ENCODE measurements around the gene THPO.

THPO gene

DNA sequence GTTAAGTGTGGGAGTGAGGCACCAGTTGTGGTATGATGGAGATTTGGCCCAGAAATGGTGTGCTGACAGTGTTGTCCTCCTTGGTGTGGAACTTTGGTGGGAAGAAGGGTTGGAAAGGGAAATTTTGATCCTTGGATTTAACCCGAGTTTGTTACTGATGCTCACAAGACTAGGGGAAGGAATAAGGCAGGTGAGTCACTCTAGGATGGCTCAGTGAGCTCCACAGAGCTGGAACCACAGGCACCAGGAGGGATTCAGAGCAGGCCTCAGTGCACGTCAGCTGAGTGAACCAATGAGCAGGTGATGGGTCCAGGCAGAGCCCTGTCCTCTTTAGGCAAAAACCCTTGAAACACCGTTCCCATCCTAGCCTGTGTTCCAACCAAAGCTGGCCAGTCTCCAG lies 13.3 kb upstream of the THPO start:
- TF ChIP-seq, protein P1, sequence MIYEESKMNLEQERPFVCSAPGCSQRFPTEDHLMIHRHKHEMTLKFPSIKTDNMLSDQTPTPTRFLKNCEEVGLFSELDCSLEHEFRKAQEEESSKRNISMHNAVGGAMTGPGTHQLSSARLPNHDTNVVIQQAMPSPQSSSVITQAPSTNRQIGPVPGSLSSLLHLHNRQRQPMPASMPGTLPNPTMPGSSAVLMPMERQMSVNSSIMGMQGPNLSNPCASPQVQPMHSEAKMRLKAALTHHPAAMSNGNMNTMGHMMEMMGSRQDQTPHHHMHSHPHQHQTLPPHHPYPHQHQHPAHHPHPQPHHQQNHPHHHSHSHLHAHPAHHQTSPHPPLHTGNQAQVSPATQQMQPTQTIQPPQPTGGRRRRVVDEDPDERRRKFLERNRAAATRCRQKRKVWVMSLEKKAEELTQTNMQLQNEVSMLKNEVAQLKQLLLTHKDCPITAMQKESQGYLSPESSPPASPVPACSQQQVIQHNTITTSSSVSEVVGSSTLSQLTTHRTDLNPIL (CRISPR knock-in tag; IDR thresholded peaks at IDR 0.05; ENCODE audit: low read depth), result no peak
- TF ChIP-seq SNAI2 (CRISPR knock-in tag; IDR thresholded peaks at IDR 0.05) (no peak), ZNF565 (CRISPR knock-in tag; conservative IDR thresholded peaks at IDR 0.05; ENCODE audit: low read depth) (no peak), ZC3H10 (CRISPR knock-in tag; IDR thresholded peaks at IDR 0.05) (no peak)
- ATAC-seq, result no peak

DNA sequence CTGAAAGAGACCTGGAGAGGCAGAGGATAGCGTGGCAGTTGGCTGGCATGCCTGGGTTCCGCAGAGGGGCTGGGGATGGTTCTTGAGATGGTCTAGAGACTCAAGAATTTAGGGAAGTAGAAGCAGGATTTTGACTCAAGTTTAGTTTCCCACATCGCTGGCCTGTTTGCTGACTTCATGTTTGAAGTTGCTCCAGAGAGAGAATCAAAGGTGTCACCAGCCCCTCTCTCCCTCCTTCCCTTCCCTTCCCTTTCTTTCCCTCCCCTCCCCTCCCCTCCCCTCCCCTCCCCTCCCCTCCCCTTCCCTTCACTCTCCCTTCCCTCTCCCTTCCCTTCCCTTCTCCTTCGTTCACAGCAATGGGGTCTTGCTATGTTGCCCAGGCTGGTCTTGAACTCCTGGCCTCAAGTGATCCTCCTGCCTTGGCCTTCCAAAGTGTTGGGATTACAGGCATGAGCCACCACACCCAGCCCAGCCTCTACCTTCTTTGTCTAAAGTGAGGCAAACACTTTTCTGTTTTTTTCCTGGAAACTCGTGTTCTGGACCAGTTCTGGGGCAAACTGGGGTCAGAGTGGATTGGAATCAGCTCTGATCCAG lies 12.0 kb upstream of the THPO start:
- no peak for TF ChIP-seq GLIS3 (CRISPR knock-in tag; IDR thresholded peaks at IDR 0.05)
- TF ChIP-seq TOX (CRISPR knock-in tag; IDR thresholded peaks at IDR 0.05; ENCODE audit: borderline replicate concordance), result no peak
- TF ChIP-seq, protein P2, sequence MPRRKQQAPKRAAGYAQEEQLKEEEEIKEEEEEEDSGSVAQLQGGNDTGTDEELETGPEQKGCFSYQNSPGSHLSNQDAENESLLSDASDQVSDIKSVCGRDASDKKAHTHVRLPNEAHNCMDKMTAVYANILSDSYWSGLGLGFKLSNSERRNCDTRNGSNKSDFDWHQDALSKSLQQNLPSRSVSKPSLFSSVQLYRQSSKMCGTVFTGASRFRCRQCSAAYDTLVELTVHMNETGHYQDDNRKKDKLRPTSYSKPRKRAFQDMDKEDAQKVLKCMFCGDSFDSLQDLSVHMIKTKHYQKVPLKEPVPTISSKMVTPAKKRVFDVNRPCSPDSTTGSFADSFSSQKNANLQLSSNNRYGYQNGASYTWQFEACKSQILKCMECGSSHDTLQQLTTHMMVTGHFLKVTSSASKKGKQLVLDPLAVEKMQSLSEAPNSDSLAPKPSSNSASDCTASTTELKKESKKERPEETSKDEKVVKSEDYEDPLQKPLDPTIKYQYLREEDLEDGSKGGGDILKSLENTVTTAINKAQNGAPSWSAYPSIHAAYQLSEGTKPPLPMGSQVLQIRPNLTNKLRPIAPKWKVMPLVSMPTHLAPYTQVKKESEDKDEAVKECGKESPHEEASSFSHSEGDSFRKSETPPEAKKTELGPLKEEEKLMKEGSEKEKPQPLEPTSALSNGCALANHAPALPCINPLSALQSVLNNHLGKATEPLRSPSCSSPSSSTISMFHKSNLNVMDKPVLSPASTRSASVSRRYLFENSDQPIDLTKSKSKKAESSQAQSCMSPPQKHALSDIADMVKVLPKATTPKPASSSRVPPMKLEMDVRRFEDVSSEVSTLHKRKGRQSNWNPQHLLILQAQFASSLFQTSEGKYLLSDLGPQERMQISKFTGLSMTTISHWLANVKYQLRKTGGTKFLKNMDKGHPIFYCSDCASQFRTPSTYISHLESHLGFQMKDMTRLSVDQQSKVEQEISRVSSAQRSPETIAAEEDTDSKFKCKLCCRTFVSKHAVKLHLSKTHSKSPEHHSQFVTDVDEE (CRISPR knock-in tag; IDR thresholded peaks at IDR 0.05), result no peak
- TF ChIP-seq, protein P1 (CRISPR knock-in tag; IDR thresholded peaks at IDR 0.05; ENCODE audit: low read depth), result no peak
- no peak for TF ChIP-seq ZC3H10 (CRISPR knock-in tag; IDR thresholded peaks at IDR 0.05)
- no peak for TF ChIP-seq ZNF8 (CRISPR knock-in tag; IDR thresholded peaks at IDR 0.05)
- TF ChIP-seq ZFP30 (CRISPR knock-in tag; IDR thresholded peaks at IDR 0.05), result no peak
- no peak for TF ChIP-seq TCF4 (CRISPR knock-in tag; IDR thresholded peaks at IDR 0.05; ENCODE audit: borderline replicate concordance)
- no peak for TF ChIP-seq ARNTL (CRISPR knock-in tag; IDR thresholded peaks at IDR 0.05; ENCODE audit: borderline replicate concordance, low read depth)
- no peak for TF ChIP-seq CSDC2 (CRISPR knock-in tag; IDR thresholded peaks at IDR 0.05)
- TF ChIP-seq ZNF70 (CRISPR knock-in tag; IDR thresholded peaks at IDR 0.05), result no peak
- no peak for TF ChIP-seq ZFP3 (CRISPR knock-in tag; IDR thresholded peaks at IDR 0.05)
- no peak for TF ChIP-seq PPARA (CRISPR knock-in tag; IDR thresholded peaks at IDR 0.05; ENCODE audit: borderline replicate concordance)
- ATAC-seq, result no peak

DNA sequence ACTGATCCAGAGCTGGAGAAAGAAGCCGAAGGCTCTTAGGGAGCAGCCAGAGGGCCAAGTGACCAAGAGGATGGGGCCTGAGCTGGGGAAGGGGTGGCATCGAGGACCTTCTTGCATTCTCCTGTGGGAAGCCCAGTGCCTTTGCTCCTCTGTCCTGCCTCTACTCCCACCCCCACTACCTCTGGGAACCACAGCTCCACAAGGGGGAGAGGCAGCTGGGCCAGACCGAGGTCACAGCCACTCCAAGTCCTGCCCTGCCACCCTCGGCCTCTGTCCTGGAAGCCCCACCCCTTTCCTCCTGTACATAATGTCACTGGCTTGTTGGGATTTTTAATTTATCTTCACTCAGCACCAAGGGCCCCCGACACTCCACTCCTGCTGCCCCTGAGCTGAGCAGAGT lies 11.4 kb upstream of the THPO start:
- ATAC-seq, result no peak

DNA sequence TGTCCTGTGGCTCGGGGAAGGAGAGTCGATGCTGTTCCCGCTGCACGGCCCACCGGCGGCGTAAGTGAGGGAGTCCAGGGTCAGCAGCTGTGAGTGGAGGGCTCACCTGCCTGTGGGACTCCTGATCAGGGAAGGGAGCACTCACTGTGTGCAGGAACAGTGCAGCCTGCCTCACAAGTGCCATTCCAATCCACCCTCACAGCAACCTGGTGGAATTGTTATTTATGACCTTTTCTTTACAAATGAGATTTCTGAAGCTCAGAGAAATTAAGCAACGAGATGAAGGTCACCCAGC lies 10.9 kb upstream of the THPO start:
- TF ChIP-seq PPARA (CRISPR knock-in tag; IDR thresholded peaks at IDR 0.05; ENCODE audit: borderline replicate concordance) (no peak), CSDC2 (CRISPR knock-in tag; IDR thresholded peaks at IDR 0.05) (no peak), RARB (CRISPR knock-in tag; IDR thresholded peaks at IDR 0.05) (no peak), ZFP30 (CRISPR knock-in tag; IDR thresholded peaks at IDR 0.05) (no peak), ARNTL (CRISPR knock-in tag; IDR thresholded peaks at IDR 0.05; ENCODE audit: borderline replicate concordance, low read depth) (no peak), BACH2 (CRISPR knock-in tag; IDR thresholded peaks at IDR 0.05; ENCODE audit: borderline replicate concordance) (no peak), ZNF70 (CRISPR knock-in tag; IDR thresholded peaks at IDR 0.05) (no peak), TCF4 (CRISPR knock-in tag; IDR thresholded peaks at IDR 0.05; ENCODE audit: borderline replicate concordance) (no peak), SNAI2 (CRISPR knock-in tag; IDR thresholded peaks at IDR 0.05) (no peak), ZNF565 (CRISPR knock-in tag; conservative IDR thresholded peaks at IDR 0.05; ENCODE audit: low read depth) (no peak), ZC3H10 (CRISPR knock-in tag; IDR thresholded peaks at IDR 0.05) (no peak), ZFP3 (CRISPR knock-in tag; IDR thresholded peaks at IDR 0.05) (no peak), ISL1 (CRISPR knock-in tag; IDR thresholded peaks at IDR 0.05) (no peak)
- TF ChIP-seq, protein P2 (CRISPR knock-in tag; IDR thresholded peaks at IDR 0.05), result no peak
- TF ChIP-seq, protein P3, sequence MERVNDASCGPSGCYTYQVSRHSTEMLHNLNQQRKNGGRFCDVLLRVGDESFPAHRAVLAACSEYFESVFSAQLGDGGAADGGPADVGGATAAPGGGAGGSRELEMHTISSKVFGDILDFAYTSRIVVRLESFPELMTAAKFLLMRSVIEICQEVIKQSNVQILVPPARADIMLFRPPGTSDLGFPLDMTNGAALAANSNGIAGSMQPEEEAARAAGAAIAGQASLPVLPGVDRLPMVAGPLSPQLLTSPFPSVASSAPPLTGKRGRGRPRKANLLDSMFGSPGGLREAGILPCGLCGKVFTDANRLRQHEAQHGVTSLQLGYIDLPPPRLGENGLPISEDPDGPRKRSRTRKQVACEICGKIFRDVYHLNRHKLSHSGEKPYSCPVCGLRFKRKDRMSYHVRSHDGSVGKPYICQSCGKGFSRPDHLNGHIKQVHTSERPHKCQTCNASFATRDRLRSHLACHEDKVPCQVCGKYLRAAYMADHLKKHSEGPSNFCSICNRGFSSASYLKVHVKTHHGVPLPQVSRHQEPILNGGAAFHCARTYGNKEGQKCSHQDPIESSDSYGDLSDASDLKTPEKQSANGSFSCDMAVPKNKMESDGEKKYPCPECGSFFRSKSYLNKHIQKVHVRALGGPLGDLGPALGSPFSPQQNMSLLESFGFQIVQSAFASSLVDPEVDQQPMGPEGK (CRISPR knock-in tag; IDR thresholded peaks at IDR 0.05; ENCODE audit: borderline replicate concordance), result no peak

More for the DNA sequence above, 11.4 kb upstream of the THPO start:
- no peak for TF ChIP-seq TOX (CRISPR knock-in tag; IDR thresholded peaks at IDR 0.05; ENCODE audit: borderline replicate concordance)
- TF ChIP-seq OSR1 (CRISPR knock-in tag; IDR thresholded peaks at IDR 0.05), result no peak
- no peak for TF ChIP-seq RARB (CRISPR knock-in tag; IDR thresholded peaks at IDR 0.05)
- TF ChIP-seq ZNF565 (CRISPR knock-in tag; conservative IDR thresholded peaks at IDR 0.05; ENCODE audit: low read depth), result no peak

More for the DNA sequence above, 10.9 kb upstream of the THPO start:
- no peak for ATAC-seq

Measured in SK-N-SH treated with all-trans-retinoic acid at 6 μM for 48 hours (cell line).